OCI-LY7 (cell line): ENCODE results near the gene STAG1. TPM values are rescaled to one million over a fixed set of nuclear protein-coding genes. Genes with fewer than 3 reads are reported as not detected.
A peak's percentile ranks its signal among the peaks of the same experiment; 100 is the strongest.

Experiments
- BruUV-seq: library from RNA; stranded (reverse); fragments of 400-500 nt; replicated peaks from 2 replicates; lab custom pipeline; 2021; lab: Mats Ljungman, UMichigan
- CTCF ChIA-PET: fragments of 300-600 bp; sonication (Branson Sonifier 250); formaldehyde crosslinking; loops from one replicate; lab custom pipeline; 2022; ENCODE audit warnings: antibody characterized with exemption; ENCODE audit not compliant: unreplicated experiment; lab: Charles Lee
- POLR2A ChIA-PET: fragments of 300-600 bp; sonication (Branson Sonifier 250); formaldehyde crosslinking; loops from one replicate; lab custom pipeline; 2022; ENCODE audit warnings: antibody characterized with exemption; lab: Charles Lee
- DNase-seq: peaks from one replicate; pipeline ENCODE4 v3.0.0-alpha.2; 2015; ENCODE audit warnings: low spot score
- H2AFZ ChIP-seq: fragments of 200-600 bp; sonication (generic), shearing (Covaris generic); 2 replicates; pipeline ENCODE4 v1.6.1; 2014; ENCODE audit warnings: mild to moderate bottlenecking, antibody characterized with exemption, low read length, moderate library complexity
- H3K27ac ChIP-seq: fragments of 200-600 bp; sonication (generic); 2 replicates; pipeline ENCODE4 v1.5.1; 2014; ENCODE audit warnings: mixed run types, low read depth, mild to moderate bottlenecking, moderate library complexity, low read length, inconsistent platforms; ENCODE audit not compliant: poor library complexity, severe bottlenecking
- H3K36me3 ChIP-seq: fragments of 200-600 bp; sonication (generic); 2 replicates; pipeline ENCODE4 v1.6.1; 2014; ENCODE audit warnings: mild to moderate bottlenecking, antibody characterized with exemption, low read length, moderate library complexity, mixed read lengths; ENCODE audit not compliant: insufficient read depth
- H3K4me1 ChIP-seq: fragments of 200-600 bp; sonication (generic); 2 replicates; pipeline ENCODE4 v1.5.1; 2014; ENCODE audit warnings: mild to moderate bottlenecking, low read length; ENCODE audit not compliant: insufficient read depth, poor library complexity, severe bottlenecking
- H3K4me2 ChIP-seq: fragments of 200-600 bp; sonication (generic); 2 replicates; pipeline ENCODE4 v1.6.1; 2014; ENCODE audit warnings: mild to moderate bottlenecking, low read length
- H3K4me3 ChIP-seq: fragments of 200-600 bp; sonication (generic); 2 replicates; pipeline ENCODE4 v1.5.1; 2014; ENCODE audit warnings: mild to moderate bottlenecking, low read depth, low read length; ENCODE audit not compliant: poor library complexity, severe bottlenecking
- H3K79me2 ChIP-seq: fragments of 200-600 bp; sonication (generic); 2 replicates; pipeline ENCODE4 v1.6.1; 2016; ENCODE audit warnings: low read depth, mild to moderate bottlenecking, low read length, moderate library complexity, mixed read lengths; ENCODE audit not compliant: insufficient read depth
- H3K9me2 ChIP-seq: fragments of 200-600 bp; sonication (generic); 2 replicates; pipeline ENCODE4 v1.6.1; 2016; ENCODE audit warnings: mild to moderate bottlenecking, low read length, mixed read lengths; ENCODE audit not compliant: insufficient read depth
- H3K9me3 ChIP-seq: fragments of 200-600 bp; sonication (generic); 2 replicates; pipeline ENCODE4 v1.6.1; 2014; ENCODE audit warnings: mild to moderate bottlenecking, mixed run types, low read length, mixed read lengths
- H4K20me1 ChIP-seq: fragments of 200-600 bp; sonication (generic); 2 replicates; pipeline ENCODE4 v1.6.1; 2014; ENCODE audit warnings: mild to moderate bottlenecking, antibody characterized with exemption, low read length, moderate library complexity, mixed read lengths; ENCODE audit not compliant: insufficient read depth
- EZH2phosphoT487 ChIP-seq: fragments of 200-600 bp; sonication (generic); IDR thresholded peaks from 2 replicates; pipeline ENCODE4 v1.6.1; 2018; ENCODE audit warnings: low read depth, borderline replicate concordance, mild to moderate bottlenecking, mixed run types, antibody characterized with exemption, low read length, moderate library complexity, mixed read lengths
- intact Hi-C: fragments of 100-400 bp; cut with micrococcal nuclease; formaldehyde crosslinking; loops from one replicate; pipeline ENCODE4 v1.10.0; 2022; ENCODE audit not compliant: unreplicated experiment
- total RNA-seq, 2 experiments: library from RNA; depleted of rRNA in 1 of 2; stranded (reverse); fragments of >200 nt in 1 of 2; shearing (Covaris generic) in 1 of 2; gene quantifications; 2 replicates each; pipeline ENCODE4 v1.2.3, GENCODE V29; 2014 to 2022
- TF ChIP-seq, protein P1 (sequence below): fragments of 200-600 bp; sonication (generic); conservative IDR thresholded peaks from 2 replicates; pipeline ENCODE4 v1.5.1; 2014; ENCODE audit warnings: mild to moderate bottlenecking, antibody characterized with exemption, low read length, moderate library complexity, mixed read lengths

Gene STAG1
- total RNA-seq, 2 experiments from 2014 or later = 30.7 to 46.6 TPM

DNA sequence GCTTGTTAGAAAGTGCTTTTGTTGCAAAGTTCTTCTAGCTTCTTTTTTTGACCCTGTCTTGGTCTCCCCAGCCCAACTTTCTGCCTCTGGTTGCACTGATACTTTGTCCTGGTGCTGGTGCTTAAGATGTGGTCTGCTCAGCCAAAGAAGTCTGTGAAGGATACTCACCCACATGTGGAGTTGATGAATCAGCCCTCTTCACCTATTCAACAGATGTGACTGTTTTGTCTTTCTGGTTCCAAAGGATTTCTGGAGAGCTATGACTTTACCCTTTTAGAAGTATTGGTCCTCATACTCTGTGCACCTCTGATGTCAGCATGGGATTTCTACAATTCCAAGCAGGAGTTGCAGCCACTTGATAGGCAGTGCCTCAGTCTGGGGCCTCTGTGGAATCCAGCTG, 418.0 kb downstream of the STAG1 start:
- intact Hi-C loops = no loop called here
- BruUV-seq = no TSS peak
- ChIA-PET POLR2A (interaction anchor here (0.7 to 1.7 kb wide), 3 partner anchors 11 to 434 kb away, joined by 3 to 6 read pairs (median 3); no protein-coding TSS in a partner anchor), CTCF (no interaction called here)
- H3K27ac ChIP-seq = no peak overlapping the region
- no peaks in the 10 kb centered on the region for H3K4me1 ChIP-seq
- no peaks in the 10 kb centered on the region for H3K79me2 ChIP-seq
- H3K4me3 ChIP-seq = no peak overlapping the region
- H3K9me3 ChIP-seq = no peaks in the 10 kb centered on the region
- no peak overlapping the region for H3K4me2 ChIP-seq
- no peak for DNase-seq
- H2AFZ ChIP-seq = no peak overlapping the region
- no peak for TF ChIP-seq EZH2phosphoT487
- TF ChIP-seq, protein P1, sequence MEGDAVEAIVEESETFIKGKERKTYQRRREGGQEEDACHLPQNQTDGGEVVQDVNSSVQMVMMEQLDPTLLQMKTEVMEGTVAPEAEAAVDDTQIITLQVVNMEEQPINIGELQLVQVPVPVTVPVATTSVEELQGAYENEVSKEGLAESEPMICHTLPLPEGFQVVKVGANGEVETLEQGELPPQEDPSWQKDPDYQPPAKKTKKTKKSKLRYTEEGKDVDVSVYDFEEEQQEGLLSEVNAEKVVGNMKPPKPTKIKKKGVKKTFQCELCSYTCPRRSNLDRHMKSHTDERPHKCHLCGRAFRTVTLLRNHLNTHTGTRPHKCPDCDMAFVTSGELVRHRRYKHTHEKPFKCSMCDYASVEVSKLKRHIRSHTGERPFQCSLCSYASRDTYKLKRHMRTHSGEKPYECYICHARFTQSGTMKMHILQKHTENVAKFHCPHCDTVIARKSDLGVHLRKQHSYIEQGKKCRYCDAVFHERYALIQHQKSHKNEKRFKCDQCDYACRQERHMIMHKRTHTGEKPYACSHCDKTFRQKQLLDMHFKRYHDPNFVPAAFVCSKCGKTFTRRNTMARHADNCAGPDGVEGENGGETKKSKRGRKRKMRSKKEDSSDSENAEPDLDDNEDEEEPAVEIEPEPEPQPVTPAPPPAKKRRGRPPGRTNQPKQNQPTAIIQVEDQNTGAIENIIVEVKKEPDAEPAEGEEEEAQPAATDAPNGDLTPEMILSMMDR = no peak
- no peaks in the 10 kb centered on the region for H4K20me1 ChIP-seq
- peaks cover 75% of the 10 kb centered on the region for H3K36me3 ChIP-seq
- H3K9me2 ChIP-seq = no peaks in the 10 kb centered on the region

DNA sequence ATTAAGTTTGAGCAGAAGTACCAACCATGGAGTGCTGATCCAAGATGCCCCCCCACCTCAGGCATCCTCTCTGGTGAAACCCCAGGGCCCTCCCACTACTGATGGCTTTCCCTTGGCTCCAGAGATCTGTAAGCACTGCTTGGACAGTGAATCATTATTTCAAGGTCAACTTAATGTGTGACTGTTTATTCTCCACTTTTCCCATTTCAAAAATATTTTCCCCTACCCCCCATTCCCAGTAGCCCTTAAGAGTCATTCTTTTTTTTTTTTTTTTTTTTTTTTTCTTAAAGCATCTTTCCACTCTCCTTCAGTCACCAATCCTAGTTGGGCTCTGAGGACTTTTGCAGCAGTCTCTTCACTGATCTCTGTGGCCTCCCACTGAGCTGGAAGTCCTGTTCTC, 419.4 kb downstream of the STAG1 start:
- no peak overlapping the region for H3K4me3 ChIP-seq

DNA sequence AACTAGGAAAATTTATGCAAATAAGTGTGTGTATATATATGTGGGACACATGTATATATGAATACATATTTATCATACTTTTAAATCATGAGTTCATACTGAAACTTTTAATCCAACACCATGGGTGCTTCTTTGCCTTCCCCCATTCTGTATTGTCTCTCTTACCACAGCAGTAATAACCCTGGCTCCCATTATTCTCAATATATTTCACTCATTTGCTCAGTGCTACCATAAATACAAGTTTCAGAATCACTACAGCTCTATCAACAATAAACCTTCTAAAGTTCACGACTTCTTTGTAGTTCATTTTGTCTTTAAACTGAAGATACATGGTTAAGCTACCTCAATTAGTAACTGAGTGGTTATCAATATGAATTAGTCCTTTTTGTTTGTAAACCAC, 419.9 kb downstream of the STAG1 start:
- H3K4me2 ChIP-seq = no peak overlapping the region
- intact Hi-C loops = no loop called here
- TF ChIP-seq, protein P1 = no peak
- TF ChIP-seq EZH2phosphoT487 = no peak
- POLR2A ChIA-PET = interaction anchor here (0.6 to 1.5 kb wide), 2 partner anchors 9 to 19 kb away, joined by 4 read pairs; no protein-coding TSS in a partner anchor
- BruUV-seq = TSS peak; percentile 35
- H3K9me3 ChIP-seq = no peaks in the 10 kb centered on the region
- H3K27ac ChIP-seq = no peak overlapping the region
- CTCF ChIA-PET = no interaction called here
- H3K79me2 ChIP-seq = no peaks in the 10 kb centered on the region
- no peaks in the 10 kb centered on the region for H3K4me1 ChIP-seq
- no peak overlapping the region for H3K4me3 ChIP-seq
- no peak overlapping the region for H2AFZ ChIP-seq
- no peaks in the 10 kb centered on the region for H3K9me2 ChIP-seq
- no peaks in the 10 kb centered on the region for H4K20me1 ChIP-seq
- peaks cover 73% of the 10 kb centered on the region for H3K36me3 ChIP-seq
- DNase-seq = no peak

More for the DNA sequence above, 419.4 kb downstream of the STAG1 start:
- H2AFZ ChIP-seq = no peak overlapping the region
- no peaks in the 10 kb centered on the region for H4K20me1 ChIP-seq
- no peak overlapping the region for H3K27ac ChIP-seq
- BruUV-seq = no TSS peak
- H3K79me2 ChIP-seq = no peaks in the 10 kb centered on the region
- H3K9me3 ChIP-seq = no peaks in the 10 kb centered on the region
- ChIA-PET CTCF (no interaction called here), POLR2A (interaction anchor here (0.7 to 1.7 kb wide), 3 partner anchors 13 to 247 kb away, joined by 3 to 6 read pairs (median 4); no protein-coding TSS in a partner anchor)
- peaks cover 74% of the 10 kb centered on the region for H3K36me3 ChIP-seq
- no peak for DNase-seq
- intact Hi-C loops = no loop called here
- TF ChIP-seq, protein P1 = no peak
- no peak for TF ChIP-seq EZH2phosphoT487
- no peaks in the 10 kb centered on the region for H3K9me2 ChIP-seq
- H3K4me2 ChIP-seq = no peak overlapping the region
- no peaks in the 10 kb centered on the region for H3K4me1 ChIP-seq
